ENCODE data around the gene DGAT2L6. TPM values are rescaled to one million over a fixed set of nuclear protein-coding genes. Genes with fewer than 3 reads are reported as not detected.
"Not testable (repeated sequence)": the region's sequence is repeated elsewhere in the genome, so short reads cannot be mapped to it uniquely, and the experiment has no call there.

The DGAT2L6 gene
- total RNA-seq, 4 donors from 2014 or later, result not detected

- DNase-seq, result no peak
- Histone ChIP-seq H3K27me3 (no peaks in the 10 kb centered on the region), H3K4me3 (no peak overlapping the region), H3K4me1 (no peaks in the 10 kb centered on the region), H3K9me3 (no peaks in the 10 kb centered on the region), H3K36me3 (no peaks in the 10 kb centered on the region), H3K27ac (no peak overlapping the region)
- TF ChIP-seq POLR2A (IDR thresholded peaks at IDR 0.05), result no peak
- no peak for TF ChIP-seq CTCF (IDR thresholded peaks at IDR 0.05)
These were observed 49.4 kb downstream of the DGAT2L6 start for GRCh38 chrX:70226687-70227086.

GRCh38 chrX:70231666-70232065 is 54.4 kb downstream of the DGAT2L6 start:
- no peak overlapping the region for H3K4me3 ChIP-seq
- H3K27ac ChIP-seq, result no peak overlapping the region
- no peak for DNase-seq
- no peak for TF ChIP-seq CTCF (IDR thresholded peaks at IDR 0.05)
- no peak for TF ChIP-seq POLR2A (IDR thresholded peaks at IDR 0.05)
- H3K36me3 ChIP-seq, result no peaks in the 10 kb centered on the region
- no peaks in the 10 kb centered on the region for H3K4me1 ChIP-seq
- H3K9me3 ChIP-seq, result no peaks in the 10 kb centered on the region
- no peaks in the 10 kb centered on the region for H3K27me3 ChIP-seq

- DNase-seq, result no peak
- TF ChIP-seq POLR2A (IDR thresholded peaks at IDR 0.05) (no peak), CTCF (IDR thresholded peaks at IDR 0.05) (no peak)
- Histone ChIP-seq H3K4me3 (no peak within 1 kb of the TSS), H3K27me3 (no peaks in the 10 kb centered on the region), H3K27ac (no peak within 1 kb of the TSS), H3K9me3 (no peaks in the 10 kb centered on the region), H3K36me3 (no peaks in the 10 kb centered on the region), H3K4me1 (no peaks in the 10 kb centered on the region)
These were observed 57.1 kb downstream of the DGAT2L6 start, which contains the start of gene AWAT1 for GRCh38 chrX:70234355-70234754. Gene AWAT1, plus strand, starts transcription at chrX:70234655. Its CDS starts 41 bp downstream, at chrX:70234696.

- Histone ChIP-seq H3K4me3 (no peak overlapping the region), H3K36me3 (no peaks in the 10 kb centered on the region), H3K27ac (no peak overlapping the region), H3K27me3 (no peaks in the 10 kb centered on the region), H3K4me1 (no peaks in the 10 kb centered on the region), H3K9me3 (no peaks in the 10 kb centered on the region)
- no peak for DNase-seq
- TF ChIP-seq CTCF (IDR thresholded peaks at IDR 0.05) (no peak), POLR2A (IDR thresholded peaks at IDR 0.05) (no peak)
These were observed 63.5 kb downstream of the DGAT2L6 start for GRCh38 chrX:70240751-70241150.

- no peaks in the 10 kb centered on the region for H3K27me3 ChIP-seq
- no peaks in the 10 kb centered on the region for H3K36me3 ChIP-seq
- no peak overlapping the region for H3K4me3 ChIP-seq
- no peak overlapping the region for H3K27ac ChIP-seq
- no peak for TF ChIP-seq POLR2A (IDR thresholded peaks at IDR 0.05)
- no peak for TF ChIP-seq CTCF (IDR thresholded peaks at IDR 0.05)
- no peaks in the 10 kb centered on the region for H3K4me1 ChIP-seq
- H3K9me3 ChIP-seq, result no peaks in the 10 kb centered on the region
- DNase-seq, result no peak
These were observed 64.2 kb downstream of the DGAT2L6 start for GRCh38 chrX:70241501-70241900.

GRCh38 chrX:70243601-70244000 is 66.3 kb downstream of the DGAT2L6 start:
- H3K4me3 ChIP-seq, H3K9me3 ChIP-seq, H3K4me1 ChIP-seq, H3K36me3 ChIP-seq, DNase-seq, H3K27ac ChIP-seq, H3K27me3 ChIP-seq: not testable (repeated sequence)
